Suppressor macrophage treated with lipopolysaccharide for 4 hours (primary cell): ENCODE measurements around the gene COL9A1.
A peak's percentile ranks its signal among the peaks of the same experiment; 100 is the strongest.
"Not testable (repeated sequence)": the region's sequence is repeated elsewhere in the genome, so short reads cannot be mapped to it uniquely, and the experiment has no call there.

ENCODE experiments used
- DNase-seq: peaks from one replicate; pipeline ENCODE4 v3.0.0-alpha.2; 2020

COL9A1 gene

GRCh38 chr6:70303034-70303525, at the start of gene COL9A1:
Gene COL9A1 (minus strand): TSS chr6:70303084. CDS start chr6:70302924, 160 bp downstream.
- no peak for DNase-seq

- DNase-seq = no peak
Measured at GRCh38 chr6:70351461-70351860, 48.6 kb upstream of the COL9A1 start.

DNA sequence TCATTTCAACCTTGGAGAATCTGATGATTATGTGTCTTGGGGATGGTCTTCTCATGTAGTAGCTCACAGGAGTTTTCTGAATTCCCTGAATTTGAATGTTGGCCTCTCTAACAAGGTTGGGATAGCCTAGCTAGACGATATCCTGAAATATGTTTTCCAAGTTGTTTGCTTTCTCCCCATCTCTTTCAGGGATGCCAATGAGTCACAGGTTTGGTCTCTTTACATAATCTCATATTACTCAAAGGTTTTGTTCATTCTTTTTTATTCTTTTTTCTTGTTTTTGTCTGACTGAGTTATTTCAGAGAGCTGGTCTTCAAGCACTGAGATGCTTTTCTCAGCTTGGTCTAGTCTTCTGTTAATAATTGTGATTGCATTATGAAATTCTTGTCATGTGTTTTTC, 42.7 kb upstream of the COL9A1 start:
- DNase-seq = no peak

DNA sequence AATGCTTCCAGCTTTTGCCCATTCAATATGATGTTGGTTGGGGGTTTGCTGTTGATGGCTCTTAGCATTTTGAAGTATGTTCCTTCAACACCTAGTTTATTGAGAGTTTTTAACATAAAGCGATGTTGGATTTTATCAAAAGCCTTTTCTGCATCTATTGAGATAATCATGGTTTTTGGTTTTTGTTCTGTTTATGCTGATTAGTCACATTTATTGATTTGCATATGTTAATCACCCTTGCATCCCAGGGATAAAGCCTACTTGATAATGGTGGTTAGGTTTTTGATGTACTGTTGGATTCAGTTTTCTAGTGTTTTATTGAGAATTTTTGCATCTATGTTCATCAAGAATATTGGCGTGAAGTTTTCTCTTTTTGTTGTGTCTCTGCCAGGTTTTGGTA, 40.4 kb upstream of the COL9A1 start:
- DNase-seq = no peak

- not testable (repeated sequence) for DNase-seq
Measured at GRCh38 chr6:70339810-70340209, 36.9 kb upstream of the COL9A1 start.

GRCh38 chr6:70338775-70339174, 35.9 kb upstream of the COL9A1 start:
- no peak for DNase-seq

DNA sequence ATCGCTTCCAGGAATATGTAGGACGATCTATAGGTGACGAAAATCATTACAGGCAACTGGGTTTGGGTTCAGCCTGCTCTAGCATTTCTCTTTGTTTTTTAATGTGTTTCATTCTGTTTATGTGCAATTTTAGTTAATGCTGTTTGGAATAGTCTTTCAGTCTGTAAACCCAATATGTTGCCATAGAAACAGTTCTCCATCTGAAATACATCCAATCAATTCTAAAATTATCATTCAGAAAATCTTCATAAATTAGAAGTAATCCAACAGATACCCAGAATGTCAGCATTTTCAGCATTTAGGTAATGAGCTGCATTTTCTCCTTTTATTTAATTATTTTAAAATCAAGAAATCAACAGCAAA, 34.8 kb upstream of the COL9A1 start:
- DNase-seq = no peak

DNA sequence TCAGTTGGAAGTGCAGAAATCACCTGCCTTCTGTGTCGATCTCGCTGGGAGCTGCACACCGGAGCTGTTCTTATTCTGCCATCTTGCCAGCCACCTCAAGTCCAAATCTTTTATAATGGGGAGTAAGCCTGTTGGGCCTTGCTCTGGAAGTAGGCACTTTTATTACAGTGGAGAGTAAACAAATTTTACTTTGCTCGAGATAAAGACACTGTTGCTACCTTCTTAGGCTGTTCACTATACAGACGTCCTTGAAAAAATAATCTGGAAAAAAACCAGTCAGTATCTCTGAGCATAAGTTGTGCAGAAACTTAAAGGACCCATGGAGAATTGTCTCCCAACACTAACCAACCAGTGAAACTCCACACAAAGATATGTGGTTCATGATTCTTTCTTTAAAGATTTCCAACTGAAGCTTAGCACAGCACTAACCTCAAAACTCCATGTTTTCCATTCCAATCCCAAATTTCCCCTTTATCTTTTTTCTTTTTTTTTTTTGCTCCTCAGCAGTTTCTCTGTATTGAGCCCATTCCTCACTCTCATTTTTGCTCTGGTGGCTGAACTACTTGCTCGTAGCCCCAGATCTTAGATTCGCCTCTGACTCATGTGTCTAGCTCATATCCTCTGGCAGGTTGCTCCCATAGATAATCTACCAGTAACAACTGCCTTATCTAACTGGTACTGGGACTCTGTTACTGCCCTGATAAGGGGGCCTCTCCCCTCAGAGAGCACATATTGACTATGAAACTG, 34.3 kb upstream of the COL9A1 start:
- DNase-seq = no peak

GRCh38 chr6:70327036-70327435, 24.2 kb upstream of the COL9A1 start:
- DNase-seq = no peak

GRCh38 chr6:70325009-70325408, 22.1 kb upstream of the COL9A1 start:
- DNase-seq = no peak

- not testable (repeated sequence) for DNase-seq
Measured at GRCh38 chr6:70317799-70318198, 14.9 kb upstream of the COL9A1 start.

GRCh38 chr6:70315079-70315751, 12.3 kb upstream of the COL9A1 start:
- DNase-seq = no peak

GRCh38 chr6:70314296-70314695, 11.4 kb upstream of the COL9A1 start:
- no peak for DNase-seq

- DNase-seq = no peak
Measured at GRCh38 chr6:70312165-70312745, 9.4 kb upstream of the COL9A1 start.

DNA sequence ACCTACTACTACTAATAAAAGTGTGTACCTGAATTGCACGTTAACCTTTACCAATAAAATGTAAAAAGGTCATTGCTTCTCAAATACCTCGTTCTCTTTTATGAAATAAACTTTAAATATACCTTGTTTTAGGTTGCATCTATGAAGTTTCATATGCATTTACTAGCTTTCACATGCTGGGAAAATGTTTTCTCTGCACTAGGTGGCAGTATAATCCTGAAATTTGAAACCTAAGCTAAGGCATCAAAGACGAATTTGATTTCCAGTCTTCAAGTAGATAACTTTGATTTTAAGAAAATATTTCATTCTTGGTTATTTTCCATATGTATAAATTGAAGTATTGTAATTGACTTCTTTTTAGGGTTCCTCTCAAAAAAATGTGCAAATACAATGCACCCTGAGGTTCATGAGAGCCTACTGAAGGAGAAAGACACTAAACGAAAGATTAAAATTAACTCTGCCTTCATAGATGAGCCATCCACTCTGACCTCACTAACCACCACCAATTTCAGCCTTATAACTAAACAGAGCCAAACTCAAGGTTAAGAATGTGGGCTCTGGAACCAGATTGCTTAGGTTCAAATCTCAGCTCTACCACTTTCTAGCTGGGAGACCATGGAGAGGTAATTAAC, 7.3 kb upstream of the COL9A1 start:
- DNase-seq = peak; percentile 50

DNA sequence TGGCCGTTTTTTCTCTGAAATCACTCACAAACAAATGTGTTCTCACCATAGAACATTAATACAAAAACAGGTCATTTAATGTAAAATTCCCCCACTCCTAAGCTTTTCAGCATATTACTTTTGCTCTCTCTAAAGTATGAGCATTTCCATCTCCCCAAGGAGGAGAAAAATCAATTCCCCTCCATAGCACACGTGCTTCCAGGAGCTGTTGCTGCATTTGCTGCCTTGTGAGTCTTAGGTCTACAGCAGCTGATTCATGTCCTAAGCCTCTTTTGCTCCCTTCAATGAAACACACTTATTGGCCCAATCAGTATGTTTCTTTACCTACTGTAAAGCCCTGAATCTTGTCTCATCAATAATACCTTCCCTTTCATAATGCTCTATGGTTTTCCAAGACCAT, 6.4 kb upstream of the COL9A1 start:
- DNase-seq = no peak

DNA sequence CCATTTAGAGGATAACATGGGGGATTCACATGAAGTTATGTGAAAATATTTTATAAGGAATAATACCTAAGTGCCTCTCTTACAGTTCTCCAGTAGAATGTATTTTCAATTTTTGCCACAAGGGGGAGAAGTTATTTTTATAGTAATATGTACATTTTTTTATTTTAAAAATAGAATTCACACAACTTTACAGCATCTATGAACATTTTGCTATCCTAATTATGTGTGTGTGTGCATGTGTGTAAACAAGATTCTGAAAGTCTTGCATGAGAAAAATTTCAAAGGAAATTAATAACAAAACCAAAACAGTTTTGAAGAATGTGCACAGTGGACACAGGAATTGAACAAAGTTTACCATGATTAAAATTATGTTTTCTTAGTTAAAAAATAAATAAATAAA, 5.3 kb upstream of the COL9A1 start:
- not testable (repeated sequence) for DNase-seq

GRCh38 chr6:70307008-70307407, 4.1 kb upstream of the COL9A1 start:
- DNase-seq = no peak

GRCh38 chr6:70304616-70305015, 1.7 kb upstream of the COL9A1 start:
- no peak for DNase-seq

DNA sequence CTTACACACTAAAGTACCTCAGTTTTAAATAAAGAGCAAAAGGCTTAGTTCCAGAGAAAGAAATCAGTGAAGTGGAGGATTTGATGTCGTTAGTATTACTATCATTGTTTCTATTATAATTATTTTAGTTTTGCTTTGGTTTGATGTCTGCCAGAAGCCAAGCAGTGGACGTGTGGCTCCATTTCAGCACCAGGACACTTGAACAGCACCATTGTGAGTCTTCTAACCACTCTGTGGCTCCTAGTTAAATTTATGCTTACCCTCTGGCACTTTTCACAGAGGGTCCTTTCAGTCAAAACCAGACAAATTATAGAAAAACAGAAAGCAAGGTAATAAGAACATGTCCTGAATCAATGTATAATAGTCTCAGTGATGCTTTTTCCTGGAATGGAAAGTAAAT, 3.4 kb downstream of the COL9A1 start:
- no peak for DNase-seq

DNA sequence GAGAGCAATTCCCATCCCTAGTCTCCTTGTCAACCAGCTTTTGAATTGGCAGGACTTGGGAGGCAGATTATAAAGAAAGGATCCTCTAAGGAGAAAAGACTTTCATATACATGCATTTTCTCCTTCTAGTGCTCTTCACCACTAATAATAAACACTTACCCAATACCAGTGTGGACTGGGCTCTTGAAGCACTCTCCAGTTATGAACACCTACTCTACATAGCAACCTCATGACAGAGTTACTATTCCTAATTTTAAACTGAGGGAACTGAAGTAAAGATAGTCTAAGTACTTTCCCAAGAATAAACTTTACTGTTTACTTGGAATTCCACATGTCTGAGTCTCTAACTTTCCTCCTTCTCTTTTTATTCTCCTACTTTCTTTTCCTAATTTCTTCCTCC, 4.8 kb downstream of the COL9A1 start:
- DNase-seq = no peak

DNA sequence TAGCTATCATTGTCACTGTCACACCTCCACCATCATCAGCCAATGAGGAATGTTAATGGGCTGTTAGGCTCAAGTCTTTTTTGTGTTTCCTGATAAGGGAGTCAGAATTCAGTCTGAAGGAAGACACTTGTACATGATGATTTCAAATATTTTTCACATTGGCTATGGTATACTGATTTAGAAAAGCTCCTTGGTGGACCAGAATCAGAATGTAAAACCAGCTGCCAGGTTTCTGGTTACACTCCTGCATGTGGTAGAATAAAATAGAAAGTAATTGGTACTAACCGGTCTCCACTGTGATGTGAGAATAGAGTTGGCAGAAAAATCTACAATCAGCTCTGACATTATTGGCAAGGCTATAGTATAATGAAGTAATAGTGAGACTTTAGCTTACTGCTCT, 10.7 kb downstream of the COL9A1 start:
- no peak for DNase-seq

- DNase-seq = no peak
Measured at GRCh38 chr6:70289299-70289698, 13.6 kb downstream of the COL9A1 start.

DNA sequence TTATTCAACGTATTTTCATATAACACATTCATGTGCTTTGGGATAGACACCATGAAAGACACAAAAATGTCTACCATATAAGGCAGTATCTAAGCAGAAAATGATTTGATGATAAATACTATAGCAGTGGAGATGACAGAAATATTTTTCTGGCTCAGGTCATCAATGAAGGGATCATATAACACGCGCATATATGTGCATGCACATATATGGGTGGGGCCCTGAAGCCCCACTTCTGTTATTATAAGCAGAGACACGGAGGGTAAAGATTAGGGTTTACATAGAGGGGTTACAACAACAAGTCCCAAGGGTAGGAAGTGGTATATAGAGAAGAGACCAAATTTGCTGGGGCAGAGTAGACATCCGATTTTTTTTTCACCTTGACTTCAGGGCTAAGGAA, 16.0 kb downstream of the COL9A1 start:
- no peak for DNase-seq
